NCI-H2196 treated with DMSO at 0.1 percent for 48 hours (cell line): ENCODE measurements around the gene CREG2.
A peak's percentile ranks its signal among the peaks of the same experiment; 100 is the strongest.
"Not testable (repeated sequence)": the region's sequence is repeated elsewhere in the genome, so short reads cannot be mapped to it uniquely, and the experiment has no call there.

Source experiments
- DNase-seq: peaks from one replicate; lab custom pipeline; 2025; ENCODE audit not compliant: unreplicated experiment; lab: John Stamatoyannopoulos, UW

Gene CREG2

GRCh38 chr2:101348883-101349282 is 38.4 kb downstream of the CREG2 start:
- no peak for DNase-seq

- no peak for DNase-seq
Observed at GRCh38 chr2:101346909-101347308, 40.4 kb downstream of the CREG2 start.

- DNase-seq = no peak
Observed at GRCh38 chr2:101344137-101344536, 43.2 kb downstream of the CREG2 start.

- DNase-seq = no peak
Observed at GRCh38 chr2:101342625-101343008, 44.7 kb downstream of the CREG2 start.

GRCh38 chr2:101341901-101342624 is 45.2 kb downstream of the CREG2 start:
- peak; percentile 59 for DNase-seq

GRCh38 chr2:101341421-101341820 is 45.9 kb downstream of the CREG2 start:
- DNase-seq = no peak

- DNase-seq = no peak
Observed at GRCh38 chr2:101340141-101340551, 47.2 kb downstream of the CREG2 start.

- DNase-seq = no peak
Observed at GRCh38 chr2:101339266-101339880, 47.9 kb downstream of the CREG2 start.

GRCh38 chr2:101337877-101338276 is 49.4 kb downstream of the CREG2 start:
- DNase-seq = no peak

- no peak for DNase-seq
Observed at GRCh38 chr2:101332885-101333766, 54.2 kb downstream of the CREG2 start.

GRCh38 chr2:101331202-101331601 is 56.1 kb downstream of the CREG2 start:
- DNase-seq = no peak

- DNase-seq = no peak
Observed at GRCh38 chr2:101330253-101330933, 56.9 kb downstream of the CREG2 start.

GRCh38 chr2:101329026-101329425 is 58.3 kb downstream of the CREG2 start:
- no peak for DNase-seq

GRCh38 chr2:101328474-101329007 is 58.8 kb downstream of the CREG2 start:
- no peak for DNase-seq

- DNase-seq = peak; percentile 68
Observed at GRCh38 chr2:101327863-101328394, 59.4 kb downstream of the CREG2 start.

- DNase-seq = no peak
Observed at GRCh38 chr2:101325425-101325824, 61.9 kb downstream of the CREG2 start.

- not testable (repeated sequence) for DNase-seq
Observed at GRCh38 chr2:101316568-101316967, 70.7 kb downstream of the CREG2 start.

GRCh38 chr2:101311696-101312017 is 75.6 kb downstream of the CREG2 start:
- no peak for DNase-seq

GRCh38 chr2:101310834-101311695 is 76.2 kb downstream of the CREG2 start:
- no peak for DNase-seq
